GM21367 (cell line): Measurements from ENCODE around the gene IQGAP1.
"Not testable (repeated sequence)": the region's sequence is repeated elsewhere in the genome, so short reads cannot be mapped to it uniquely, and the experiment has no call there.

Source experiments
- ATAC-seq: cut with Tn5 transposase; IDR thresholded peaks from one replicate; pipeline ENCODE4 v1.9.1; 2021; ENCODE audit not compliant: unreplicated experiment

Gene IQGAP1

DNA sequence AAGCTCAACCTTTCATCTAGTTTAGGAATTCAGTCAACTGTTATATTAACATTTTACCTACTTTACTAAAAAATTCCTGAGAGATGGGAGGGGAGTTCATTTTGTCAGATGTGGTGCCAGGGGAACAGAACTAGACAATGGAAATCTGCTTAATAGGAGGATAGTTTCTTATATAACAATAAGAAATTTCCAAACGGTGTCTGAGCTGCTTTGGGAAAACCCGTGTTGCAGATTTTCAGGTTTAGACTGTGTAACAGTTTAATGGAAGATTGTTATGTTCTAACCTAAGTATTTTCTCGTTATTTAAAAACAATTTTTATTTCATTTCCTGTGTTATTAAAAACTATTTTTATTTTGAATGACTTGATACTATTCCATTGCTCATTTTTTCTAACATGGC lies 19.3 kb downstream of the IQGAP1 start:
- no peak for ATAC-seq

DNA sequence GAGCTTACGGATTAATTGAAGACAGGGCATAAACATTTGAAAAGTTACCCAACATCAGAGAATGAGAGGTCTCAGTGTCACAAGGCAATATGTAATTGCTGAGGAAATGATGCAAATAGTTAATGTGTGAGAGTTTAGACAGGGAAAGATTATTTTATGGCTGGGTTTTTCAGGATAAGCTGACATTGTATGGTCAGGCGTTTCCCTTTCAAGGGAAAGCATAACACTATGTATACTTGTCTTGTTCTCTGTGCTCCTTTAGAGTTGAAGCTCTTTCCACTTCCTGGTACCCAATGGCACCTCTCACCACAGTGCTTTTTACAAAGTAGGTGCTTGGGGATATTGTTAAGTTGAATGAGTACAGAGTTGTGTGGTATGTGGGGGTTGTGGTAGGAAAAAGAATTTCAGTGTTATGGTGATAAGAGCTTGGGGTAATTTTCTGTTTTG lies 19.9 kb downstream of the IQGAP1 start:
- peak; percentile 47 for ATAC-seq

DNA sequence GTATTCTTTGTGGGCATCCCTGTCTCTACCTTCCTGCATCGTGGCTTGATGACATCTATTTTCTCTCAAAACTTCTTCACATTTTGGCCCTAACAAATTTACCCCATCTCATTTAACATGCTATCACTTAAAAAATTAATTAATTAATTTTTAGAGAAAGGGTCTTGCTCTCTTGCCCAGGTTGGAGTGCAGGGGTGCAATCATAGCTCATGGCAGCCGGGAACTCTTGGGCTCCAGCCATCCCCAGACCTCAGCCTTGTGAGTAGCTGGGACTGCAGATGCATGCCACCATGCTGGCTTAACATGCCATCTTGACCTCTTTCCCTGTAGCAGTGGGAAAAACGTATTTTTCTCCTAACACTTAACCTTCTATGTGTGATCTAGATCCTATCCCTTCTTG lies 20.6 kb downstream of the IQGAP1 start:
- no peak for ATAC-seq

GRCh38 chr15:90409587-90409986 lies 21.5 kb downstream of the IQGAP1 start:
- ATAC-seq, result not testable (repeated sequence)

DNA sequence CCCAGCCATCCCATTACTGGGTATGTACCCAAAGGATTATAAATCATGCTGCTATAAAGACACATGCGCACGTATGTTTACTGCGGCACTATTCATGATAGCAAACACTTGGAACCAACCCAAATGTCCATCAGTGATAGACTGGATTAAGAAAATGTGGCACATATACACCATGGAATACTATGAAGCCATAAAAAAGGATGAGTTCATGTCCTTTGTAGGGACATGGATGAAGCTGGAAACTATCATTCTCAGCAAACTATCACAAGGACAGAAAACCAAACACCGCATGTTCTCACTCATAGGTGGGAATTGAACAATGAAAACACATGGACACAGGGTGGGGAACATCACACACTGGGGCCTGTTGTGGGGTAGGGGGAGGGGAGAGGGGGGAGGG lies 22.3 kb downstream of the IQGAP1 start:
- ATAC-seq, result not testable (repeated sequence)

GRCh38 chr15:90411176-90411575 lies 23.1 kb downstream of the IQGAP1 start:
- ATAC-seq, result no peak

- peak; percentile 89 for ATAC-seq
These were observed 24.5 kb downstream of the IQGAP1 start for GRCh38 chr15:90412356-90413194.

GRCh38 chr15:90413411-90414379 lies 25.7 kb downstream of the IQGAP1 start:
- ATAC-seq, result no peak

GRCh38 chr15:90414408-90415028 lies 26.5 kb downstream of the IQGAP1 start:
- no peak for ATAC-seq

DNA sequence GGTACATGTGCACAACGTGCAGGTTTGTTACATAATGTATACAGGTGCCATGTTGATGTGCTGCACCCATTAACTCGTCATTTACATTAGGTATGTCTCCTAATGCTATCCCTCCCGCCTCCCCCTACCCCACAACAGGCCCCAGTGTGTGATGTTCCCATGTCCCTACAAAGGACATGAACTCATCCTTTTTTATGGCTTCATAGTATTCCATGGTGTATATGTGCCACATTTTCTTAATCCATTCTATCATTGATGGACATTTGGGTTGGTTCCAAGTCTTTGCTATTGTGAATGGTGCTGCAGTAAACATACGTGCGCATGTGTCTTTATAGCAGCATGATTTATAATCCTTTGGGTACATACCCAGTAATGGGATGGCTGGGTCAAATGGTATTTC lies 28.0 kb downstream of the IQGAP1 start:
- not testable (repeated sequence) for ATAC-seq

DNA sequence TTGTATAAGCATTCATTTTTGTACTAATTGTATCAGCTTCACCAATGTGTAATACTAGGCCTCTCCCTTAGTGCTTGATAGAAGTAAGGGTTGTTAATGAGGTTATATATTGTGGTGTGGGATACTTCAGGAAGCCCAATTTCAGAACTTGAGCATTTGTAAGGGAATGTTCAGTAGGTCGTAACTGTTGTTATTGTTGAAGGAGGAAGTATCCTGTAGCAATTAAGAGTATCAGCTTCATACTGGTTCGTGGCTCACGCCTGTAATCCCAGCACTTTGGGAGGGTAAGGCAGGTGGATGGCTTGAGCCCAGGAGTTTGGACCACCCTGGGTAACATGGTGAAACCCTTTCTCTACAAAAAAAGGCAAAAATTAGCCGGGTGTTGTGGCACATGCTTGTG lies 30.6 kb downstream of the IQGAP1 start:
- no peak for ATAC-seq

- ATAC-seq, result no peak
These were observed 31.2 kb downstream of the IQGAP1 start for GRCh38 chr15:90419206-90419605.

DNA sequence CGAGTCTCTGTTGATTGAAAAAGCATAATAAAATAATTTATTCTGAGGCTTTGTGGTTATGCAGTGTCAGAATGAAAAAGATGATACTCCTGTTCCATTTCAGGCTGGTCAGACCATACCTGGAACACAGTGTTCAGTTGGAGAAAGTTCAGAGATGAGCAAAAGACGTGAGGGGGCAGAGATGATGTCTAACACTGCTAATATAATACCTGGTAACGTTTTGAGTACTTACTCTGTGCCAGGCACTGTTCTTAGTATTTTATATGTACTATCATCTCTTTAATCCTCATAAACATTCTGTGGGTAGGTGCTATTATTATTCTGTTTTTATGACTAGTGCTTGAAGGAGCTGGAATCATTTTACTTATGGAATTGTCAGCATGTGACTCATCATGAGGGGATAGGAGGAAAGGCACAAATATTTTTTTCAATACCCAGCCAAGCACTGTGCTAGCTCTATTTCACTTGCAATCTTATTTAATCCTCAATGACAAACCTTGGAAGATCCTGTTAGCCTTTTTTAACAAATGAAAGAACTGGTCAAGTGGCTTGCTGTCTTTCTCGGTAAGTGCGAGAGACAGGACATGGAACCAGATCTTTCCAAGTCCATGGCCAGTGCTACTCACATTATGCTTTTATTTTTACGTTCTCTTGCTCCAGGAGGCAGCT lies 31.8 kb downstream of the IQGAP1 start:
- ATAC-seq, result peak; percentile 58

- ATAC-seq, result no peak
These were observed 32.4 kb downstream of the IQGAP1 start for GRCh38 chr15:90420451-90420850.

DNA sequence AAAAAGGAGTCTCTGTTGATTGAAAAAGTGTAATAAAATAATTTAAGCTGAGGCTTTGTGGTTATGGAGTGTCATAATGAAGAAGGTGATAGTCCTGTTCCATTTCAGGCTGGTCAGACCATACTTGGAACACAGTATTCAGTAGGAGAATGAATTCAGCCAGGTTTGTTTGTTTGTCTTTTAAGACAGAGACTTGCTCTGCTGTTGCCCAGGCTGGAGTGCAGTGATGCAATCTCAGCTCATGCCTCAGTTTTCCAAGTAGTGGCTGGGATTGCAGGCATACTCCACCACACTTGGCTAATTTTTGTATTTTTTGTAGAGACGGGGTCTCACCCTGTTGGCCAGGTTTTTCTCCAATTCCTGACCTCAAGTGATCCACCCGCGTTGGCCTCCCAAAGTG lies 33.5 kb downstream of the IQGAP1 start:
- no peak for ATAC-seq

GRCh38 chr15:90422043-90422442 lies 34.0 kb downstream of the IQGAP1 start:
- ATAC-seq, result no peak

DNA sequence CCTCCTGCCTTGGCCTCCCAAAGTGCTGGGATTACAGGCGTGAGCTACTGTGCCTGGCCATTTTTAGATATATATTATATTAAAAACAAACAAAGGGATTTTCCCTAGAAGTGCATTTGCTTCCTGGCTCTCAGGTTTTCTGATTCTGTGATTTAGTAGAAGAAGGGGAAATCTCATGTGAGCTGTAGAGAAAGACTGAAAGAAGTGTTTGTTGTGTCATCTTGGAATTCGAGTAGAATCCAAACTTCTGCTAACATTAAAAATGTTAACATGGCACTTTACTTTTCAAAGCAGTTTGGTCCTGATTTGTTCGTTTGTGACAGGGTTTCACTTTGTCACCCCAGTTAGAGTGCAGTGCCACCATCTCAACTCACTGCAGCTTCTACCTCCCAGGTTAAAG lies 34.9 kb downstream of the IQGAP1 start:
- ATAC-seq, result no peak

DNA sequence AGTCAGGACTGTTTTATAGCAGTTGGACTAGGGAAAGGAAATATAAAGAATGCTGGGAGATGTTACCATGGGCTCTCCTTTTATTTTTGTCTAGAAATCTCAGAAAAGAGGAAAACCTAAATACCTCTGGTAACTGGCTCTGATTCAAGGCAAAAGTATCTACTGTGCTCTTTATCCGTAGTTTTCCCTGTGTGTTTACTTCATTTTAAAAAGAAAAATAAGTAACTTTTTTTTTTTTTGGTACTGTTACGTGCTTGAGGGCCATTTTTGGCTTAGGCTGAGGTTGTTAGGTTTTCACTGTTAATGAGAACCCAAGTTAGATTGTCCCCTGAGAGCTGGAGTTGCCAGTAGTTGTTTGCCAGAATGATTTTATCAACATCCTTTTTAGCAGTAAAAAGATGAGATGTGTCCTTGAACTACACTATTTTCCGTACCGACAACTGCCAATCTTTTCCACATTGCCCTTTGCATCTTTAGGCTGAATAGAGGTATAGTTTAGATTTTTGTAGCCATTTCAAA lies 35.8 kb downstream of the IQGAP1 start:
- no peak for ATAC-seq

DNA sequence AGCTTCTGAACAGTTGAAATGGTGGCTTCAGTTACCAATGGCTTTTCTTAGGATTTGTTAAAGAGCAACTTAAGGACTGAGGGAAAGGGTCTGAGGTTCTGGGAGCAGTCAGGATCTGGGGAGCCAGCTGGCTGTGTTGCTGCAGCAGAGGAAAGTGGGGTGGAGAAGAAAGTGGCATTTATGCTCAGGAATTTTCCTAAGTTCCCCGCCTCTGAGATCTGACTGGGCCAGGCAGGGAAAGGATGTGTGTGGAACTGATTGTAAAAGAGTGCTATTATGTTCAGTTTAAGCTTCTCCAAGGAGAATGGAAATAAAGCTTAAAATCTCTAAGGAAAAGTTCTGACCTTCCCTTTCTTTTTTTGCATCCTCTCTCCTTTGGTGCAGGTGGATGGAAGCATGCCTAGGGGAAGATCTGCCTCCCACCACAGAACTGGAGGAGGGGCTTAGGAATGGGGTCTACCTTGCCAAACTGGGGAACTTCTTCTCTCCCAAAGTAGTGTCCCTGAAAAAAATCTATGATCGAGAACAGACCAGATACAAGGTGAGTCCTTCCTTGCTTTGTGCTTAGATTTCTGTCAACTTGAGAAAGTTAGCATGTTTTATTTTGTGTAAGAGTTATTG lies 37.8 kb downstream of the IQGAP1 start:
- ATAC-seq, result no peak

GRCh38 chr15:90427185-90427584 lies 39.1 kb downstream of the IQGAP1 start:
- ATAC-seq, result no peak
